B cell (primary cell): ENCODE data around the gene TMEM115.

Experiments used
- CTCF ChIP-seq: fragments of 200-600 bp; IDR thresholded peaks from one replicate; pipeline ENCODE4 v1.8.0; 2022; ENCODE audit warnings: antibody characterized with exemption, mild to moderate bottlenecking
- EZH2 ChIP-seq: IDR thresholded peaks from 2 replicates; pipeline ENCODE4 v1.6.1; 2012; ENCODE audit warnings: borderline replicate concordance, low read depth, mild to moderate bottlenecking, moderate library complexity, low read length; ENCODE audit not compliant: insufficient read depth, poor library complexity, severe bottlenecking

GRCh38 chr3:50358355-50358910 is 888 bp downstream of the TMEM115 start:
- TF ChIP-seq EZH2: no peak
- no peak for TF ChIP-seq CTCF
